CD4-positive, alpha-beta memory T cell (primary cell): ENCODE measurements around the gene USP13. TPM values are rescaled to one million over a fixed set of nuclear protein-coding genes. Genes with fewer than 3 reads are reported as not detected.
A peak's percentile ranks its signal among the peaks of the same experiment; 100 is the strongest.

ENCODE experiments used
- CTCF ChIA-PET: fragments of 350-600 bp; sonication (Branson Sonifier 250); formaldehyde crosslinking; loops from one replicate; lab custom pipeline; 2021; ENCODE audit warnings: inconsistent platforms; ENCODE audit not compliant: partially characterized antibody; lab: Charles Lee
- POLR2A ChIA-PET: fragments of 350-600 bp; sonication (Branson Sonifier 250); formaldehyde crosslinking; loops from one replicate; lab custom pipeline; 2021; ENCODE audit not compliant: partially characterized antibody; lab: Charles Lee
- DNase-seq, 5 donors: peaks; one replicate each; pipeline versions ENCODE4 v3.0.0 to v3.0.0-alpha.2; 2020 to 2022; ENCODE audit warnings: mixed read lengths in 1 of 5
- H3K27ac ChIP-seq: one replicate; pipeline ENCODE4 v1.7.0; 2013; ENCODE audit warnings: low read depth, low read length
- H3K27me3 ChIP-seq: 2 replicates; pipeline ENCODE4 v1.7.0; 2013; ENCODE audit warnings: mild to moderate bottlenecking, low read length, moderate library complexity; ENCODE audit not compliant: insufficient read depth
- H3K36me3 ChIP-seq: 2 replicates; pipeline ENCODE4 v1.7.0; 2013; ENCODE audit warnings: mild to moderate bottlenecking, low read length, moderate library complexity; ENCODE audit not compliant: insufficient read depth
- H3K4me1 ChIP-seq: 2 replicates; pipeline ENCODE4 v1.7.0; 2013; ENCODE audit warnings: mild to moderate bottlenecking, low read length, moderate library complexity; ENCODE audit not compliant: insufficient read depth
- H3K4me3 ChIP-seq, 2 donors: one replicate each; pipeline ENCODE4 v1.7.0; 2013; ENCODE audit warnings: low read length in 2 of 2, mild to moderate bottlenecking in 1 of 2
- H3K9me3 ChIP-seq, 2 donors: one replicate each; pipeline ENCODE4 v1.7.0; 2013; ENCODE audit warnings: low read length in 2 of 2, control low read depth in 1 of 2; ENCODE audit not compliant: control insufficient read depth in 1 of 2
- H3K27ac Mint-ChIP-seq, 7 donors: one replicate each; pipeline ENCODE4 v1.8.0; 2020 to 2021; ENCODE audit warnings: mixed read lengths in 7 of 7, mild to moderate bottlenecking in 6 of 7, inconsistent platforms in 3 of 7, moderate library complexity in 3 of 7
- H3K27me3 Mint-ChIP-seq, 2 donors: one replicate each; pipeline ENCODE4 v1.8.0; 2020 to 2021; ENCODE audit warnings: mixed read lengths in 2 of 2
- H3K36me3 Mint-ChIP-seq, 2 donors: one replicate each; pipeline ENCODE4 v1.8.0; 2020 to 2021; ENCODE audit warnings: mixed read lengths in 2 of 2, inconsistent platforms in 1 of 2, mild to moderate bottlenecking in 1 of 2
- H3K4me1 Mint-ChIP-seq, 4 donors: one replicate each; pipeline ENCODE4 v1.8.0; 2020 to 2021; ENCODE audit warnings: mixed read lengths in 4 of 4, mild to moderate bottlenecking in 1 of 4
- H3K4me3 Mint-ChIP-seq, 8 donors: one replicate each; pipeline ENCODE4 v1.8.0; 2020 to 2021; ENCODE audit warnings: mixed read lengths in 8 of 8, mild to moderate bottlenecking in 7 of 8, moderate library complexity in 6 of 8, inconsistent platforms in 3 of 8
- H3K9me3 Mint-ChIP-seq, 8 donors: one replicate each; pipeline ENCODE4 v1.8.0; 2020 to 2021; ENCODE audit warnings: mixed read lengths in 8 of 8, mild to moderate bottlenecking in 5 of 8, inconsistent platforms in 3 of 8, moderate library complexity in 1 of 8
- intact Hi-C: fragments of 100-400 bp; cut with micrococcal nuclease; formaldehyde crosslinking; loops from one replicate; pipeline ENCODE4 v1.15.1; 2023
- polyA plus RNA-seq, 2 donors: library from polyadenylated mRNA; unstranded; fragments of 300-500 nt; fragmentation: Illumina TruSeq; gene quantifications; one replicate each; pipeline ENCODE4 v1.2.3, GENCODE V29; 2021
- total RNA-seq, 2 experiments: library from RNA; stranded (reverse); gene quantifications; one replicate each; pipeline ENCODE4 v1.2.3, GENCODE V29; 2021

Gene USP13
- total and polyA plus RNA-seq, 4 experiments from 2014 or later: 5.3 to 11.6 (median 9.6) TPM

GRCh38 chr3:179666436-179667035 is 13.7 kb downstream of the USP13 start:
- Mint-ChIP-seq H3K27me3 (no peaks in the 10 kb centered on the region), H3K36me3 (peaks cover 0 to 8% of the 10 kb centered on the region in 2 donors), H3K4me1 (peaks cover 26 to 31% (median 30%) of the 10 kb centered on the region in 4 donors), H3K4me3 (no peak overlapping the region), H3K9me3 (no peaks in the 10 kb centered on the region), H3K27ac (no peak overlapping the region)
- no peak for DNase-seq
- intact Hi-C loops: no loop called here
- Histone ChIP-seq H3K36me3 (no peaks in the 10 kb centered on the region), H3K27me3 (no peaks in the 10 kb centered on the region), H3K4me1 (no peaks in the 10 kb centered on the region), H3K4me3 (no peak overlapping the region), H3K27ac (no peak overlapping the region), H3K9me3 (no peaks in the 10 kb centered on the region)
- POLR2A ChIA-PET: no interaction called here
- CTCF ChIA-PET: no interaction called here

- POLR2A ChIA-PET: no interaction called here
- intact Hi-C loops: no loop called here
- Histone ChIP-seq H3K27me3 (no peaks in the 10 kb centered on the region), H3K4me1 (no peaks in the 10 kb centered on the region), H3K36me3 (no peaks in the 10 kb centered on the region), H3K9me3 (no peaks in the 10 kb centered on the region), H3K4me3 (no peak overlapping the region), H3K27ac (no peak overlapping the region)
- Mint-ChIP-seq H3K4me3 (no peak overlapping the region), H3K9me3 (no peaks in the 10 kb centered on the region), H3K27me3 (no peaks in the 10 kb centered on the region), H3K4me1 (peaks cover 20 to 28% (median 22%) of the 10 kb centered on the region in 4 donors), H3K27ac (no peak overlapping the region), H3K36me3 (peaks cover 0 to 13% of the 10 kb centered on the region in 2 donors)
- no peak for DNase-seq
- CTCF ChIA-PET: interaction anchor here (1.1 kb wide), 1 partner anchor 19 kb away, joined by 3 read pairs; no protein-coding TSS in a partner anchor
Observed at GRCh38 chr3:179668429-179668828, 15.6 kb downstream of the USP13 start.

DNA sequence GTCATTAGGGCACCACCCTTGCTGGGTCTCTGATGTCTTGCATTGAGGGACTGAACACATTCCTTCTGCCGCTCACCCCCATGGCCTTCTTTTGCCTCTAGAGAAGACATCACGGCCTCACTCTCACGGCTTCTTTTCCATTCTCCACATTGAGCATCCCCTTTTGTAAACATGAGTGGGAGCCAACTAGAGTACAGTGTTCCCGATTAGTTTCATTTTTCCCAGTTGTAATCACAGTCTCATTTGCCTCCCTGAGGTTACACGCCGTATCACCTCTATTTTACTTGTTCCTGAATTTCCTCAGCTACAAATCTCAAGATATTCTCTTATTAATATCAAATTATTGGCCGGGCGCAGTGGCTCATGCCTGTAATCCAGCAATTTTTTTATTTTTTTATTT is 17.5 kb downstream of the USP13 start:
- no peaks in the 10 kb centered on the region for H3K27me3 Mint-ChIP-seq

GRCh38 chr3:179671309-179671708 is 18.5 kb downstream of the USP13 start:
- H3K27me3 Mint-ChIP-seq: no peaks in the 10 kb centered on the region
- peaks cover 0 to 14% of the 10 kb centered on the region in 2 donors for H3K36me3 Mint-ChIP-seq
- no peak for DNase-seq
- Histone ChIP-seq H3K4me3 (no peak overlapping the region), H3K36me3 (no peaks in the 10 kb centered on the region), H3K9me3 (no peaks in the 10 kb centered on the region), H3K27ac (no peak overlapping the region), H3K27me3 (no peaks in the 10 kb centered on the region), H3K4me1 (no peaks in the 10 kb centered on the region)
- POLR2A ChIA-PET: no interaction called here
- H3K9me3 Mint-ChIP-seq: no peaks in the 10 kb centered on the region
- intact Hi-C loops: no loop called here
- peaks cover 13 to 19% (median 14%) of the 10 kb centered on the region in 4 donors for H3K4me1 Mint-ChIP-seq
- H3K27ac Mint-ChIP-seq: peak overlapping the region in 1 of 7 donors; percentile 49
- no peak overlapping the region for H3K4me3 Mint-ChIP-seq
- CTCF ChIA-PET: interaction anchor here (0.5 to 0.6 kb wide), 2 partner anchors 21 to 623 kb away, joined by 3 read pairs; no protein-coding TSS in a partner anchor

More for the DNA sequence above, 17.5 kb downstream of the USP13 start:
- no peak overlapping the region for H3K27ac Mint-ChIP-seq
- H3K9me3 Mint-ChIP-seq: no peaks in the 10 kb centered on the region
- H3K4me1 ChIP-seq: no peaks in the 10 kb centered on the region
- ChIA-PET CTCF (interaction anchor here (1.5 kb wide), 1 partner anchor 21 kb away, joined by 3 read pairs; no protein-coding TSS in a partner anchor), POLR2A (no interaction called here)
- H3K9me3 ChIP-seq: no peaks in the 10 kb centered on the region
- no peak overlapping the region for H3K4me3 Mint-ChIP-seq
- no peak overlapping the region for H3K4me3 ChIP-seq
- peaks cover 0 to 14% of the 10 kb centered on the region in 2 donors for H3K36me3 Mint-ChIP-seq
- no peak for DNase-seq
- no peak overlapping the region for H3K27ac ChIP-seq
- no peaks in the 10 kb centered on the region for H3K27me3 ChIP-seq
- intact Hi-C loops: no loop called here
- peaks cover 16 to 23% (median 17%) of the 10 kb centered on the region in 4 donors for H3K4me1 Mint-ChIP-seq
- H3K36me3 ChIP-seq: no peaks in the 10 kb centered on the region

DNA sequence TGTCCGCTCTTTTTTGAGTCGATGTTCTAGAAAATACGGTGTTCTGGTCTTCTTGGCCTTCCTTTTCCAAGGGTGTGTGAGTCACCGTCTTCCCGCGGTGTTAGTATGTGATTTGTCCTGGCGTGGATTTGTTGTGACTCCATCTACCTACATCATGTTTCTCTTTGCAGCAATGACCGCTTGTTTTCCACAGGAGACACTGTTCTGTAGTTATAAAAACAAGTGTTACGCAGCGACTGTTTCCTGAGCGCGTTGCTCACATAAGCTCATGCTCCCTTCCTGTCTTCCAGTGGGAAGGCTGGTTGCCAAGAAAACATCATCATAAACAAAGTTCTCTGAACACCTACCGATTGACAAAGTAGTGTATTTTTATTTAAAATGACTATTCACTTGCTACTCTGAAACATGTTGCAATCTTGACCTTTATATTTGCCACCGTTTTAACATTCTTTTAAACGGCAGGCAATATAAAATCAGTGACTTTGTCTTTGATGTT is 19.0 kb downstream of the USP13 start:
- POLR2A ChIA-PET: no interaction called here
- peak overlapping the region in 2 of 7 donors; percentile 2 to 49 for H3K27ac Mint-ChIP-seq
- Histone ChIP-seq H3K4me3 (no peak overlapping the region), H3K27ac (no peak overlapping the region), H3K27me3 (no peaks in the 10 kb centered on the region), H3K4me1 (no peaks in the 10 kb centered on the region), H3K36me3 (no peaks in the 10 kb centered on the region), H3K9me3 (no peaks in the 10 kb centered on the region)
- DNase-seq: no peak
- intact Hi-C loops: no loop called here
- H3K4me3 Mint-ChIP-seq: no peak overlapping the region
- CTCF ChIA-PET: interaction anchor here (0.5 to 0.6 kb wide), 2 partner anchors 21 to 624 kb away, joined by 3 read pairs; no protein-coding TSS in a partner anchor
- H3K9me3 Mint-ChIP-seq: no peaks in the 10 kb centered on the region
- peaks cover 13 to 18% (median 15%) of the 10 kb centered on the region in 4 donors for H3K4me1 Mint-ChIP-seq
- H3K36me3 Mint-ChIP-seq: peaks cover 0 to 14% of the 10 kb centered on the region in 2 donors
- no peaks in the 10 kb centered on the region for H3K27me3 Mint-ChIP-seq

DNA sequence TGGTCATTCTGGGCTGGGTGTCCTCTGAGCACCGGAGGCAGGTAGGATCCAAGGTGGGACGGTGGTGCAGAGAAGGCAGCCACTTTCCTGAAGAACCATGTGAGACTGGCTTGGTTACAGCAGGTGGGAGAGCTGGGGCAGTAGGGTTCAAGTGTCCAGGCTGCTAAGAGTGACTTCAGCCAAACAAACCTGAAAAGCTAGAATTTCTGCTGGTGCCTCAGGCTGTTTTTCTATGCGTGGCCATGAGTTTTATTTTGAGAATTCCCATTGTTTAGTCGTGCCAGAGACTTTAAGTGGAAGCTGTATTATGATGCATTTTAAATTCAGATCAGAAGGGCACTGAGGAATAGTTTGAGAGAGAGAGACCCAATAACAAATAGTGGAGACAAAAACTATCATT is 20.1 kb downstream of the USP13 start:
- ChIA-PET POLR2A (no interaction called here), CTCF (interaction anchor here (0.8 kb wide), 1 partner anchor 12 kb away, joined by 3 read pairs; no protein-coding TSS in a partner anchor)
- Histone ChIP-seq H3K27ac (no peak overlapping the region), H3K4me1 (no peaks in the 10 kb centered on the region), H3K4me3 (no peak overlapping the region), H3K27me3 (no peaks in the 10 kb centered on the region), H3K9me3 (no peaks in the 10 kb centered on the region), H3K36me3 (no peaks in the 10 kb centered on the region)
- H3K36me3 Mint-ChIP-seq: peaks cover 0 to 14% of the 10 kb centered on the region in 2 donors
- H3K4me3 Mint-ChIP-seq: no peak overlapping the region
- no peaks in the 10 kb centered on the region for H3K9me3 Mint-ChIP-seq
- H3K4me1 Mint-ChIP-seq: peaks cover 13 to 16% (median 15%) of the 10 kb centered on the region in 4 donors
- H3K27me3 Mint-ChIP-seq: no peaks in the 10 kb centered on the region
- intact Hi-C loops: no loop called here
- H3K27ac Mint-ChIP-seq: no peak overlapping the region
- no peak for DNase-seq

DNA sequence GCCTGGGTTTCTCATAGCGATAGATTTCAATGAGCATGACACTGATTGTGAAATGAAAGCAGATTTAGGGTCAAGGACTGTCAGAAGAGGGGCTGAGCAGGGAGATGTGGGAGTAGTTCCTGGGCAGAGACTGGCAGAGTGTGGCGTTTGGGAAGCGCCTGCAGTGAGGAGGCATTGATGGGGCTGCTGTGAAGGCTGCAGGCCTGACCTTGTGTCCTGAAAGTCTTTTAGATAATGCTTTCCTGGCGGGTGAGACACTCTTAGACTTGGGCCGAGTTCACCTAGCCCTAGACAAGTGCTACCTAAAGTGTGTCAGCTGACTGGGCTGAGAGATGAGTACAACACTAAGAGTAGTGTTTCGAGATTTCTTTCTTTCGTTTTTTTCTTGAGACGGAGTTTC is 20.7 kb downstream of the USP13 start:
- Histone ChIP-seq H3K9me3 (no peaks in the 10 kb centered on the region), H3K27ac (no peak overlapping the region), H3K36me3 (no peaks in the 10 kb centered on the region), H3K4me3 (no peak overlapping the region), H3K27me3 (no peaks in the 10 kb centered on the region), H3K4me1 (no peaks in the 10 kb centered on the region)
- DNase-seq: no peak
- H3K36me3 Mint-ChIP-seq: peaks cover 0 to 14% of the 10 kb centered on the region in 2 donors
- H3K27me3 Mint-ChIP-seq: no peaks in the 10 kb centered on the region
- peaks cover 10 to 16% (median 14%) of the 10 kb centered on the region in 4 donors for H3K4me1 Mint-ChIP-seq
- intact Hi-C loops: no loop called here
- POLR2A ChIA-PET: no interaction called here
- no peak overlapping the region for H3K27ac Mint-ChIP-seq
- H3K9me3 Mint-ChIP-seq: no peaks in the 10 kb centered on the region
- CTCF ChIA-PET: no interaction called here
- no peak overlapping the region for H3K4me3 Mint-ChIP-seq
